ENCODE data around the gene RIN3.

DNA sequence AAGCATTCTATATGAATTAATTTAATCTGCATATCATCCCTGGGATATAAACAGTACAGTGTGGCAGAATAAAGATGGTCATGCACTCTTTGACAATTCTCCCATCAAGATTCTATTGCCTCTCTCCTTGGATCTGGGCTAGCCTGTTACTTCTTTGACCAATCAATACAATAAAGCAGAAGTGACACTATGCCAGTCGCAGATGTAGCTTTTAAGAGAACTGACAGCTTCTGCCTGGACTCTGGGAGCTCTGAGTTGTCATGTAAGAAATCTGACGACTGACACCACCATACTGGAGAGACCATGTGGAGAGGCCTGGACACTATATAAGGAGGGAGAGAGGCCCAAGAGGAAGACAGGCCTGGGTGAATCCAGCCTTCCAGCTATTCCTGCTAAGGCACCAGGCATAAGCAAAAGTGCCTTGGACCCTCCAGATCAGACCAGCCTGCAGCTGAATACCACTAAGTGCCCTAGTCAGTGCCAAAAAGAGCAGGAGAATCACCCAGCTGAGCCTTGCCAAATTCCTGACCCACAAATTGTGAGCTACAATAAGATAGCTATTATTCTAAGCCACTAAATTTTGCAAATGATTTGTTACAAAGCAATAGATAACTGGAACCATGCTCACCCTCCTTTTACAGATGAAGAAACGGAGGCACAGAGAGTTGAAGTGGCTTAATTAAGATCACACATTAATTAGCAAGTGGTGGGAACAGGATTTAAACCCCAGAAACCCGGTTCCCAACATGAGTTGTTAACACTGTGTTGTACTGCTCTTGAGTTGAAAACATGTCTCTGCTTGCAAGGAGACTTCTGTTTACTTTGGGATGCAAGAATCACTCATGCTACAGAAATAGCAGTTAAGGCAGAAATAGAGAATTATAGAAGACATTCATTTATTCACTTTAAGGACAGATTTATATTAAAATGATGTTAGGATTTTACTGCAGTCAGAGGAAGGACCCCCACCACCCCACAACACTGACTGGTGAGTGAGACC lies 84.6 kb downstream of the RIN3 start:
- no peak for TF ChIP-seq FOXM1 (IDR thresholded peaks at IDR 0.05; ENCODE audit: borderline replicate concordance)
- no peak for TF ChIP-seq L3MBTL2 (conservative IDR thresholded peaks at IDR 0.05)
- TF ChIP-seq ZNF384 (IDR thresholded peaks at IDR 0.05): no peak
- TF ChIP-seq SUZ12 (IDR thresholded peaks at IDR 0.05): no peak
- no peak for TF ChIP-seq FOXK2 (IDR thresholded peaks at IDR 0.05)
- no peak for TF ChIP-seq SP1 (IDR thresholded peaks at IDR 0.05)
- no peak for TF ChIP-seq PKNOX1 (IDR thresholded peaks at IDR 0.05)
- no peak for TF ChIP-seq ELF4 (IDR thresholded peaks at IDR 0.05)
- no peak for TF ChIP-seq HDGF (IDR thresholded peaks at IDR 0.05; ENCODE audit: borderline replicate concordance)
- TF ChIP-seq NFRKB (IDR thresholded peaks at IDR 0.05): no peak
- no peak for TF ChIP-seq BHLHE40 (IDR thresholded peaks at IDR 0.05; ENCODE audit: borderline replicate concordance)
- TF ChIP-seq LEF1 (IDR thresholded peaks at IDR 0.05; ENCODE audit: borderline replicate concordance): no peak
